Liver (tissue), 9 donors: Measurements from ENCODE around the gene B3GALT5. TPM values are rescaled to one million over a fixed set of nuclear protein-coding genes. Genes with fewer than 3 reads are reported as not detected.

Experiments used
- DNase-seq: peaks from one replicate; pipeline ENCODE4 v3.0.0-alpha.2; 2017; ENCODE audit warnings: low spot score
- H3K27ac ChIP-seq, 2 donors: one replicate each; pipeline ENCODE4 v1.7.0; 2013; ENCODE audit warnings: inconsistent platforms in 2 of 2, low read length in 2 of 2, control low read depth in 1 of 2, low read depth in 1 of 2, mild to moderate bottlenecking in 1 of 2
- H3K27me3 ChIP-seq, 4 donors: one replicate each; pipeline versions ENCODE4 v1.6.1 to v1.7.0; 2013; ENCODE audit warnings: low read length in 3 of 4, inconsistent platforms in 1 of 4, mild to moderate bottlenecking in 1 of 4, moderate library complexity in 1 of 4; ENCODE audit not compliant: control insufficient read depth in 4 of 4, insufficient read depth in 4 of 4
- H3K36me3 ChIP-seq, 4 donors: one replicate each; pipeline versions ENCODE4 v1.6.1 to v1.7.0; 2013; ENCODE audit warnings: low read length in 3 of 4, mild to moderate bottlenecking in 3 of 4, low read depth in 1 of 4, moderate library complexity in 1 of 4; ENCODE audit not compliant: control insufficient read depth in 4 of 4, insufficient read depth in 3 of 4
- H3K4me1 ChIP-seq, 4 donors: one replicate each; pipeline versions ENCODE4 v1.6.1 to v1.7.0; 2013; ENCODE audit warnings: low read length in 3 of 4, mild to moderate bottlenecking in 3 of 4, moderate library complexity in 1 of 4; ENCODE audit not compliant: control insufficient read depth in 4 of 4, insufficient read depth in 4 of 4
- H3K4me3 ChIP-seq, 3 donors: one replicate each; pipeline versions ENCODE4 v1.6.1 to v1.7.0; 2013; ENCODE audit warnings: low read length in 3 of 3, control low read depth in 1 of 3, low read depth in 1 of 3, mild to moderate bottlenecking in 1 of 3
- H3K9ac ChIP-seq, 2 donors: one replicate each; pipeline ENCODE4 v1.7.0; 2013; ENCODE audit warnings: low read length in 2 of 2, mild to moderate bottlenecking in 2 of 2, moderate library complexity in 2 of 2, control low read depth in 1 of 2, low read depth in 1 of 2
- H3K9me3 ChIP-seq, 4 donors: one replicate each; pipeline versions ENCODE4 v1.6.1 to v1.7.0; 2013; ENCODE audit warnings: low read length in 3 of 4; ENCODE audit not compliant: control insufficient read depth in 4 of 4
- ATF3 ChIP-seq: IDR thresholded peaks from 2 replicates; pipeline ENCODE4 v1.6.1; 2016; ENCODE audit warnings: antibody characterized with exemption
- CTCF ChIP-seq: fragments of 150-350 bp; IDR thresholded peaks from 2 replicates; pipeline ENCODE4 v1.5.1; 2017; ENCODE audit warnings: improper control_type of control experiment, low read depth, low read length; ENCODE audit not compliant: missing input control
- EGR1 ChIP-seq, 2 donors: IDR thresholded peaks; 2 replicates each; pipeline ENCODE4 v1.6.1; 2016 to 2018; ENCODE audit warnings: antibody characterized with exemption in 2 of 2, low read depth in 2 of 2
- FOXA1 ChIP-seq: IDR thresholded peaks from 2 replicates; pipeline ENCODE4 v1.6.1; 2016; ENCODE audit warnings: antibody characterized with exemption
- FOXA2 ChIP-seq: IDR thresholded peaks from 2 replicates; pipeline ENCODE4 v1.6.1; 2016; ENCODE audit warnings: antibody characterized with exemption
- GABPA ChIP-seq, 2 donors: IDR thresholded peaks in 1 of 2; conservative IDR thresholded peaks in 1 of 2; 2 replicates each; pipeline ENCODE4 v1.6.1; 2016; ENCODE audit warnings: antibody characterized with exemption in 2 of 2, mild to moderate bottlenecking in 1 of 2, moderate library complexity in 1 of 2
- HNF4A ChIP-seq, 2 donors: conservative IDR thresholded peaks; 2 replicates each; pipeline ENCODE4 v1.6.1; 2016; ENCODE audit warnings: antibody characterized with exemption in 2 of 2, mild to moderate bottlenecking in 2 of 2
- HNF4G ChIP-seq: IDR thresholded peaks from 2 replicates; pipeline ENCODE4 v1.6.1; 2016; ENCODE audit warnings: antibody characterized with exemption
- NR2F2 ChIP-seq: IDR thresholded peaks from 2 replicates; pipeline ENCODE4 v1.6.1; 2016; ENCODE audit warnings: antibody characterized with exemption
- RAD21 ChIP-seq, 2 donors: IDR thresholded peaks; 2 replicates each; pipeline ENCODE4 v1.6.1; 2016; ENCODE audit warnings: antibody characterized with exemption in 2 of 2, mild to moderate bottlenecking in 2 of 2
- REST ChIP-seq: IDR thresholded peaks from 2 replicates; pipeline ENCODE4 v1.6.1; 2016; ENCODE audit warnings: antibody characterized with exemption, mild to moderate bottlenecking
- RXRA ChIP-seq, 2 donors: IDR thresholded peaks; 2 replicates each; pipeline ENCODE4 v1.6.1; 2017 to 2018; ENCODE audit warnings: antibody characterized with exemption in 2 of 2, mild to moderate bottlenecking in 1 of 2
- SP1 ChIP-seq: IDR thresholded peaks from 2 replicates; pipeline ENCODE4 v1.6.1; 2018; ENCODE audit warnings: antibody characterized with exemption, mild to moderate bottlenecking
- YY1 ChIP-seq: IDR thresholded peaks from 2 replicates; pipeline ENCODE4 v1.6.1; 2016; ENCODE audit warnings: antibody characterized with exemption, mild to moderate bottlenecking
- ZBTB33 ChIP-seq: IDR thresholded peaks from 2 replicates; pipeline ENCODE4 v1.6.1; 2016; ENCODE audit warnings: antibody characterized with exemption
- WGBS: extraction: QIAGEN DNeasy Blood & Tissue Kit; methylation state at CpG from one replicate; pipeline ENCODE4 v1.1.7; 2013; 5-methylcytosine and 5-hydroxymethylcytosine counted together
- polyA plus RNA-seq, 2 donors: library from polyadenylated mRNA; stranded (reverse) in 1 of 2; unstranded in 1 of 2; fragments of 200-250 nt in 1 of 2; fragments of >200 nt in 1 of 2; fragmentation: Nextera tagmentation in 1 of 2; extraction: Ambion mirVana in 1 of 2; gene quantifications; one replicate each; pipeline versions ENCODE4 v1.2.1 to v1.2.3, GENCODE V29; 2013 to 2015
- total RNA-seq, 2 donors: library from RNA; depleted of rRNA; stranded (reverse); fragments of >200 nt; gene quantifications; one replicate each; pipeline ENCODE4 v1.2.3, GENCODE V29; 2014
- donor health status: healthy.
- donor health status: healthy.
- donor health status: healthy.
- donor health status: healthy.
- donor health status: healthy.

The B3GALT5 gene
- total and polyA plus RNA-seq, 4 donors: 0.05 to 0.33 (median 0.10) TPM

- TF ChIP-seq FOXA1 (no peak), CTCF (no peak), EGR1 (IDR thresholded peaks at IDR 0.05; ENCODE audit: low read depth in 2 of 2) (no peak), SP1 (no peak)
These were observed 25.5 kb downstream of the B3GALT5 start (continued) for GRCh38 chr21:39638281-39638680.

GRCh38 chr21:39640754-39641153 lies 28.0 kb downstream of the B3GALT5 start:
- DNase-seq: no peak
- Histone ChIP-seq H3K27ac (no peak overlapping the region), H3K4me1 (no peaks in the 10 kb centered on the region), H3K4me3 (no peak overlapping the region), H3K27me3 (peaks cover 0 to 9% (median 2%) of the 10 kb centered on the region in 4 donors), H3K9me3 (no peaks in the 10 kb centered on the region), H3K36me3 (no peaks in the 10 kb centered on the region), H3K9ac (no peak overlapping the region)
- TF ChIP-seq FOXA1 (no peak), RAD21 (IDR thresholded peaks at IDR 0.05) (no peak), FOXA2 (no peak), NR2F2 (no peak), SP1 (no peak), HNF4G (no peak), ZBTB33 (no peak), CTCF (no peak), YY1 (no peak), EGR1 (IDR thresholded peaks at IDR 0.05; ENCODE audit: low read depth in 2 of 2) (no peak), ATF3 (no peak), GABPA (IDR thresholded peaks at IDR 0.05 in 1 of 2, conservative IDR thresholded peaks at IDR 0.05 in 1 of 2) (no peak), RXRA (IDR thresholded peaks at IDR 0.05) (no peak), HNF4A (conservative IDR thresholded peaks at IDR 0.05) (no peak)
- 93% methylated on average over 4 of the region's 4 CpGs for WGBS

GRCh38 chr21:39641827-39642450 lies 29.2 kb downstream of the B3GALT5 start:
- no peak overlapping the region for H3K4me3 ChIP-seq
- H3K4me1 ChIP-seq: no peaks in the 10 kb centered on the region
- no peak overlapping the region for H3K9ac ChIP-seq
- no peaks in the 10 kb centered on the region for H3K9me3 ChIP-seq
- WGBS: 59% methylated on average over 6 of the region's 6 CpGs
- no peak overlapping the region for H3K27ac ChIP-seq
- TF ChIP-seq RAD21 (IDR thresholded peaks at IDR 0.05) (no peak), ATF3 (no peak), HNF4G (no peak), SP1 (no peak), YY1 (no peak), FOXA1 (no peak), RXRA (IDR thresholded peaks at IDR 0.05) (no peak), REST (no peak), EGR1 (IDR thresholded peaks at IDR 0.05; ENCODE audit: low read depth in 2 of 2) (no peak), CTCF (no peak)
- no peak for DNase-seq
- H3K27me3 ChIP-seq: peaks cover 0 to 9% (median under 1%) of the 10 kb centered on the region in 4 donors
- no peaks in the 10 kb centered on the region for H3K36me3 ChIP-seq
